GM21367 (cell line): ENCODE measurements around the gene HDGF.

Experiments used
- ATAC-seq: cut with Tn5 transposase; IDR thresholded peaks from one replicate; pipeline ENCODE4 v1.9.1; 2021; ENCODE audit not compliant: unreplicated experiment

The HDGF gene

GRCh38 chr1:156751451-156751756, at the start of gene HDGF:
Gene HDGF, minus strand, starts transcription at chr1:156751675. Its CDS starts 246 bp downstream, at chr1:156751429.
- peak; percentile 11 for ATAC-seq

- no peak for ATAC-seq
These were observed 45.9 kb upstream of the HDGF start for GRCh38 chr1:156797212-156797871.

- no peak for ATAC-seq
These were observed 45.0 kb upstream of the HDGF start for GRCh38 chr1:156796340-156797097.

GRCh38 chr1:156795787-156796186, 44.3 kb upstream of the HDGF start:
- no peak for ATAC-seq

- no peak for ATAC-seq
These were observed 43.9 kb upstream of the HDGF start for GRCh38 chr1:156795374-156795733.

- no peak for ATAC-seq
These were observed 43.3 kb upstream of the HDGF start for GRCh38 chr1:156794506-156795373.

GRCh38 chr1:156789621-156790318, 38.3 kb upstream of the HDGF start:
- ATAC-seq, result no peak

GRCh38 chr1:156788136-156788535, 36.7 kb upstream of the HDGF start:
- no peak for ATAC-seq

GRCh38 chr1:156786640-156787039, 35.2 kb upstream of the HDGF start:
- ATAC-seq, result no peak

- ATAC-seq, result no peak
These were observed 34.0 kb upstream of the HDGF start for GRCh38 chr1:156785458-156785857.

- ATAC-seq, result no peak
These were observed 30.2 kb upstream of the HDGF start for GRCh38 chr1:156781585-156782186.

GRCh38 chr1:156777573-156777972, 26.1 kb upstream of the HDGF start:
- no peak for ATAC-seq

GRCh38 chr1:156776942-156777341, 25.5 kb upstream of the HDGF start:
- ATAC-seq, result no peak

GRCh38 chr1:156775799-156776198, 24.3 kb upstream of the HDGF start:
- no peak for ATAC-seq

GRCh38 chr1:156773607-156774006, 22.1 kb upstream of the HDGF start:
- no peak for ATAC-seq

GRCh38 chr1:156772728-156773497, 21.4 kb upstream of the HDGF start:
- ATAC-seq, result no peak

- ATAC-seq, result no peak
These were observed 20.7 kb upstream of the HDGF start for GRCh38 chr1:156772222-156772621.

GRCh38 chr1:156768610-156769295, 17.3 kb upstream of the HDGF start:
- no peak for ATAC-seq

- no peak for ATAC-seq
These were observed 16.6 kb upstream of the HDGF start for GRCh38 chr1:156767879-156768604.
